NCI-H2227 (cell line): Measurements from ENCODE around the gene ZNF276.

Experiments used
- DNase-seq: peaks from one replicate; lab custom pipeline; 2025; ENCODE audit not compliant: unreplicated experiment; lab: John Stamatoyannopoulos, UW

The ZNF276 gene

DNA sequence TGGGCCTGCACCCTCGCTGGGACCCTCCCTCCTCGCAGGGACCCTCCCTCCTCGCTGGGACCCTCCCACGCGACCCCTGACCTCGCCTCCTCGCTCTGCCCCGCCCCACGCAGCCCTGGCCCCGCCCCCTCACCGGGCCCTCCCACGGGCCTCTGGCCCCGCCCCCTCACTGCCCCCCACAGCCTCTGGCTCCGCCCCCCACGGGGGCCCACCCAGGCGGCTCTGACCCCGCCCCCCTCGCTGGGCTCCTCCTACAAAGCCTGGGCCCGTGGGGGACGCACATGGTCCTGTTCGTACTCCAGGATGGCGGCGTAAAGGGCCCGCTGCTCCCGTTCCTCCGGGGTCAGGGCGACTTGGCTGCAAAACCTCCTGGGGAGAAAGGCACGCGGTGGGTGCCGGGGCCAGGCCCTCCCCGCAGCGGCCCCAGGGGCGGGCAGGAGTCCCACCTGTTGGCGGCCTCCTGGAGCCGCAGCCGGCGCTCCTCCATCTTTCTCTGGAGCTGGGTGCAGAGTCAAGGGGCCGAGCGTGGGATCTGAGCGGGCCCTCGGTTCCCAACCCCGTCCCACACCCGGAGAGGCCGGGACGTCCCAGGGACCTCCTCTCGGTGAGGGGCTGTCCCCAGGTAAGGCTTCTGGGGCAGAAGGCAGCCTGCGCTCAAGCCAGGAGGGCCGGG lies 9.6 kb upstream of the ZNF276 start:
- DNase-seq: no peak

DNA sequence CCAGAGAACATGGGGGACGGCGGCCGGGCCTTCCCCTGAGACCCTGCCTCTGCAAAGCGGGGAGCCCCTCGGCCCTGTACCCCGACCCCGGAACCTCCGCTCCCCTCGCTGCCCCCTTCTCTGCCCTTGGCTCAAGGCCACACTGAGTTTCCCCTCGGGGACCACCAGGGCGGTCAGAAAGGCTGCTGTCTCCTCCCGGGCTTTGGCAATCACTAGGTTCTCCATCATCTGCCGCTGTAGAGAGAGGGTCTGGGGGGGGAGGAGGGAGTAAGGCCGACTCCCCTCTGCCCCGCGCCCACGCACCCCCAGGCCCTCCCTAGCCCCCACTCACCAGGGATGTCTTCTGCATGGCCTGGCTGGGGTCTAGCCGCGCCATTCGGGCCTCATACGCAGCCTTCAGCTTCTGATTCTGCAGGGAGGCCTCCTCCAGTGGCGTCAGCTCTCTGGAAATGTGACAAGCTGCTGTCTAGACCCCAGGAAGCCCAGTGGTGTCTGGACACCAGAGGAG lies 9.0 kb upstream of the ZNF276 start:
- no peak for DNase-seq

DNA sequence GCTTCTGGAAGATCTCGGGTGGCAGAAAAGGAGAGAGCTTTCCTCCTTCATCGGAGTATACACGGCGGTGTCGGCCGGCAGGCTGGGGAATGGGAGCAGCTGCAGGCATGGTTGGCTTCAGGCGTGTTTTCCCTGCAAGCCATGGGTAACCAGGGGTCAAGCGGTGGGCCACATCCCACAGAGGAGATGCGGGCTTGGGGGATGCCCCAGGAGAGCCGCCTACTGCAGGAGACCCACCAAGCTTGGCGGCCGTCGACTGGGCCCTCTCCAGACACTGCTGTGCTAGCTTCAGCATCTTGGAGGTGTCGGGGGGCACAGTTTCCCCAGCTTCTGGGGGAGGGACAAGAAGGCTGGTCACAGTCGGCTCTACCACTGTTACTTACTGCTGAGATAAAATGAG lies 4.8 kb upstream of the ZNF276 start:
- no peak for DNase-seq

DNA sequence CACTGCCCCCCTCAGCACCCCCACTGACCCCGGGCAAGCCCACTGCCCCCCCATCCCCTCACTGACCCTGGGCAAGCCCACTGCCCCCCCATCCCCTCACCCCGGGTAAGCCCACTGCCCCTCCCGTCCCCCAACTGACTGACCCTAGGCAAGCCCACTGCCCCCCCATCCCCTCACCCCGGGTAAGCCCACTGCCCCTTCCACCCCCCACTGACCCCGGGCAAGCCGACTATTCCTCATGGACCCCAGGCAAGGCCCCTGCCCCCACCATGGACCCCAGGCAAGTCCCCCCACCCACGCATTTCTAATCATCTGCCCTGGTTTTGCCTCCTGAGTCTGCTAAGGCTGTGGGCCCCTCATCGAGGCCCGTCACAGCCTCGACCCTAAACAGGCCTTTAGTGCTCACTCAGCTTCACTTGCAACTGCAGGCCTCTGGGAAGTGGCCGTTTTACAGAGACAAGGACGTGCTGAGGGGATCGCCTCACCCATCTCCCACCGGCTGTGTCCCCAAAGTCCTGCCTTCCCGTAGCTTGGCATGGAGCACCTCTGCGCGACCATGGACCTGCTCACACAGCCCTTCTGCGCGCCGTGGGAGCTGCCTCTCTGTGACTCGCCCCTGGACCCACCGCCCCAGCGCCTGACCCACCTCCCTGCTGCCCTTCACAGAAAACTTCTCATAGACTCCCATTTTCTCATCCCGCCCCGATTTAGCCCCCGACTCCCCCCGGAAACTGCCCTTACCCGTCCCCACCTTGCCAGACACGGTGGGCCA lies 4.2 kb upstream of the ZNF276 start:
- no peak for DNase-seq

DNA sequence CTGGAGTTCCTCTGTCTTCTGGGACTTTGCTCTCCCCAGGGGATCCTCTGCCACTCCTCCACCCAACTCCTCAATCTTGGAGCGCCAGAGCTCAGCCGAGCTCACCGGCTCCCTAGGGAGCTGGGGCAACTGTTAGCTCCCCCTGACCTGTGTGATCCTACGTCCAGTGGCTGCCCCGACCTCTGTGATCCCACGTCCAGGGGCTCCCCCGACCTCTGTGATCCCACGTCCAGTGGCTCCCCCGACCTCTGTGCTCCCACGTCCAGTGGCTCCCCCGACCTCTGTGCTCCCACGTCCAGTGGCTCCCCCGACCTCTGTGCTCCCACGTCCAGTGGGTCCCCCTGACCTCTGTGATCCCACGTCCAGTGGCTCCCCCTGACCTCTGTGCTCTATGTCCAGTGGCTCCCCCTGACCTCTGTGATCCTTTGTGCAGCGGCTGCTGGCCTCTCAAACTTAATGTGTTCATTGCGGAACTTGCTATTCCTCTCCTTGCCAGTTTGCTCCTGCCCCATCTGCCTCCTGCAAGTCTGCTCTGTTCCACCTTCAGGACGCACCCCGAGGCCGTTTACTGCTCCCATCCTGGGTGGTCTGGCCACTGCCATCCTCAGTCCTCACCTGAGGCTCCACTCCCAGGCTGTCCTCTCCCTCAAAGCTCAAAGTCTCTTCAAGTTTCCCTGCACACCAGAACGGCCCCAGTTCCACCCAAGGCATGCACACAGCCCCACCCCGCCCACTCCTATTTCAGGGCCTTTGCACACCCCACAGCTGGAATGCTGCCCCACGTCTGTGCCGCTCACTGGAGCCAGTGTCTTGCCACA lies 3.4 kb upstream of the ZNF276 start:
- DNase-seq: no peak

DNA sequence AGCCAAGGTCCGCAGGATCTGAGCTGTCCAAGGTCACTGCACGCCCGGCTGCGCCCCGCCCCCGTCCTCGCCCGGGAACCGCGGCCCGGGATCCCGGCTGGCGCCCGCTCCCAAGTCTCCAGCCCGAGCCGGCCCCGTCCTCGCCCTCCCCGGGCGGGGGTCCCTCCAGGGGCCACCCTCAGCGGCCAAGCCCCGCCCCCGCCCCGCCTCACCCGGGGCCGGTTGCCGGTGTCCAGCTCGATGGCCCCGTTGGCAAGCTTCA lies 855 bp upstream of the ZNF276 start:
- no peak for DNase-seq

DNA sequence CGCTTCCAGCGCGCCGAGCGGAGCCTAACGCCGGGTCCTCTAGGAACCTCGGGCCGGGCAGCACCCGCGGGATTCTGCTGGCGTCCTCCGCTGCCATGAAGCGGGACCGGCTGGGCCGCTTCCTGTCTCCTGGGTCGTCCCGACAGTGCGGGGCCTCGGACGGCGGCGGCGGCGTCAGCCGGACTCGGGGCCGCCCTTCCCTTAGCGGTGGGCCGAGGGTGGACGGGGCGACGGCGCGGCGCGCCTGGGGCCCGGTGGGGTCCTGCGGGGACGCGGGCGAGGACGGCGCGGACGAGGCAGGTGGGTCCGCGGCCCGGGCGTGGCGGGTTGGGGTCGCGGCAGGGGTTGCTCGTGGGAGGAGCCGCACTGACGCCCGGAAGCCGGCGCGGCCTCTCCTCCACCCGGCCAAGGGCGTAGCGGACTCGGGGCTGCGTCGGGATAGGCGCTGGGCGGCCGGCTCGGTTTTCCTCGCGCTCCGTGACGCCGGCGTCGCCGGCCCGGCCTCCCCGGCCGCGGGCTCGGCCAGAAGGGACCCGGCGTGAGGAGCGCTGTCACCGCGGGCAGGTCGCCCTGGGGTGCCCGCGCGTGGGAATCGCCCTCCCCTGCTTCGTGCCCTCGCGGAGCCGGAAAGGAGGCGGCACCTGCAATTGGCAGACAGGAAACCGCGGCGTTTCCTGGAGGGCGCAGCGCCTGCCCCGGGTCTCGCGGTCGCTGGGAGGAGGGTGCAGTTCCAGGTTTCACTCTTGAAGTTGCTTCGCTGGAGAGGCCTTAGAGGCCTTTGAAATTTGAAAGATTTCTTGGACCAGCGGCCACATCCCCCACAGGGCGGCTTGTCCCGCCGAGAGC lies 432 bp downstream of the ZNF276 start:
- DNase-seq: peak; percentile 47

DNA sequence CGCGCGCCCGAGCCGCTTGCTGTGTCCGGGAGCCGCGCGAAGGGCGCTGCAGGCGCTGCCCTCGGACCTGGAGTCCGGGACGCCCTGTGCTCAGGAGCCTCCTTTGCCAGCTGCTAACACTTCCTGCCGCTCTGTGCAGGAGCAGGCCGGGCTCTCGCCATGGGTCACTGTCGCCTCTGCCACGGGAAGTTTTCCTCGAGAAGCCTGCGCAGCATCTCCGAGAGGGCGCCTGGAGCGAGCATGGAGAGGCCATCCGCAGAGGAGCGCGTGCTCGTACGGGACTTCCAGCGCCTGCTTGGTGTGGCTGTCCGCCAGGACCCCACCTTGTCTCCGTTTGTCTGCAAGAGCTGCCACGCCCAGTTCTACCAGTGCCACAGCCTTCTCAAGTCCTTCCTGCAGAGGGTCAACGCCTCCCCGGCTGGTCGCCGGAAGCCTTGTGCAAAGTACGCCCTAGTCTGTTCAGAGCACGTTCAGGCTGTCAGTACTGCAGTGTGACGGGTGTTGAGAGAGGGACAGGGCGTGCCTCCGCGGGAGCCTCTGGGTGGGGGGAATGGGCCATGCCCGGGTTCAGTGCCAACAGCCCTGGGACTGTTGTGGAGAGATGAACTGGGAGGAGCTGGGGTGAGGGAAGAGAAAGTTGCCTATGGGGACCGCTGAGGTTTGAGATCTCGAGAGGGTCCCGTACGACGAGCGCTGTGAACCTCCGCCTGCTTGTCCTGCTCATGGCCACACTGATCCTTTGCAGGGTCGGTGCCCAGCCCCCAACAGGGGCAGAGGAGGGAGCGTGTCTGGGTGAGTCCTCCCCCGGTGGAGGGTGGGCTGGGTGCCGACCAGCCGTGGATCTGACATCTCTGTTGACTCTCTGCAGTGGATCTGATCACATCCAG lies 1.3 kb downstream of the ZNF276 start:
- DNase-seq: peak; percentile 60

DNA sequence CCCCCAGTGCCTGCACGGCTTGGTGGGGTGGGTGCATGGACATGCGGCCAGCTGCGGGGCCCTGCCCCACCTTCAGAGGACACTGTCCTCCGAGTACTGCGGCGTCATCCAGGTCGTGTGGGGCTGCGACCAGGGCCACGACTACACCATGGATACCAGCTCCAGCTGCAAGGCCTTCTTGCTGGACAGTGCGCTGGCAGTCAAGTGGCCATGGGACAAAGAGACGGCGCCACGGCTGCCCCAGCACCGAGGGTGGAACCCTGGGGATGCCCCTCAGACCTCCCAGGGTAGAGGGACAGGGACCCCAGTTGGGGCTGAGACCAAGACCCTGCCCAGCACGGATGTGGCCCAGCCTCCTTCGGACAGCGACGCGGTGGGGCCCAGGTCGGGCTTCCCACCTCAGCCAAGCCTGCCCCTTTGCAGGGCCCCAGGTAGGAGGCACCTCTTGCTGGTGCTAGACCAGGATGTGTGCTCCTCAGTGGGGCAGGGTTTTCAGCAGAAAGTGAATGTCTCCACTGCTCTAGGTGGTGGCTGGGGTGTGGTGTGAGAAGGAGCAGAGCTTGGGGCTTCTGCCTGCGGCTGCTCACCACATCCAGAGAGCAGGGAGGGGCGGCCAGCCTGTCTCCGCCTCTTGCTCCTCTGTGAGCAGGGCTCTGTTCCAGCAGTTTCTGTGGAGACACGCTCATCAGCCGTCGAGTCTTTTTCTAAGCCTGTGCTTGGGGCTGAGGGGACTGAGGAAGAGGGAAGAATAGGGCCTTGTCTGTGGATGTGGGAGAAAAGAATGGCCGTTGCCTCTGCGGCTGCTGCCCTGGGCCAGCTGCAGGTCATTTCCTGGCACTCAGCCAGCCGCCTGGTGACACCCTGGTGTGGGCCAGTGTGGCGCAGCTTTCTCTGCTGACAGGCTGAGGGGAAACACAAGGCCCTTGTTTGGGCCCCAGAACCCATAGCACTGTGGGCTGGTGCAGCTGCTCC lies 2.2 kb downstream of the ZNF276 start:
- DNase-seq: no peak

DNA sequence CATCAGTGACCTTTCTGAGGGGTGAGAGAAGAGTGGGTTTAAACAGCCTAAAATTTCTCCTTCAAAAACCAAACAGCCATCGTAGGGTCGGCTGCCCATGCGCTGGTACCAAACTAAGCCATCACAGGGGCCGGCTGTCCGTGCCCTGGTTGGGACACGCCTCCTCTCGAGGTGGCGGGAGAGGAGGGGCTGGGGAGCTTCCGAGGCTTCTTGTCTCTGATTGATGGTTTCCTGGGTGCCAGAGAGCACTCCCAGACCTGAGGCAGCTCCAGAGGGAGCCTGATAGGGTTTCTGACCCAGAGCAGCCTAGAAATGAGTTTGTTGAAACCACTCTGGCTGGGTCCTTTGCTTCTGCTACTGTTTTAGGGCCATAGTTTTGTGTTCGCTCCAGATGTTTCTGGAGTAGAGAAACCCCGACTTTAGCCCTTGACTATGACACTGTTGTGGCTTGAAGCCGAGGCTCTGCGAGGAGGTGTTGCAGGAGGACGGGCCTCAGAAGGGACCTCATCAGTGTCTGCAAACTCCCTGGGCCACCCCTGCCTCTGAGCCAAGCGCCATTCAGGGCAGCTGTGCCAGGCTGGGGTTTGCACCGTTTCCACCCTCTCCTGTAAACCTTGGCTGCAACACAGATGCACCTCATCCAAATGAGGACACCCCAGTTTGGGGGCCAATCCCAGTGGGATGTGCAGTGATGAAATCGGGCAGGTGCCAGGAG lies 6.2 kb downstream of the ZNF276 start:
- no peak for DNase-seq

DNA sequence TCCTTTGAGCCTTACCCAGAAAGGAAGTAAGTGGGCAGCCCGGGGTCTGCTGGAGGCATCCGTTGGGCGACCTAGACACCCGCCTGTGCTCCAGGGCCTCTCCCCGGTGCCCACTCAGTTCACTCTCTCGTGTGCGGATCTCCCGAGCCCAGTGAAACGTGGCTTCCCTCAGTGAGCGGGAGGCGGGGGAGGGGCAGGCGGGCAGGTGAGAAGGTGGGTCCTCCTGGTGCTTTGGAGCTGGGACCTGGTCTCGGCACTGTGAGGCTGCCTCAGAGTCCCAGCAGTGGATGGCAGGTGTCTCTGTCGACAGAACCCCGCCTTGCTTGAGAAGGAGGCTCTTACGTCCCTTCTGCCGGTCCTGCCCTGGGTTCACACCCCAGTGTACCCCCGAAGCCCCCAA lies 8.0 kb downstream of the ZNF276 start:
- DNase-seq: no peak

DNA sequence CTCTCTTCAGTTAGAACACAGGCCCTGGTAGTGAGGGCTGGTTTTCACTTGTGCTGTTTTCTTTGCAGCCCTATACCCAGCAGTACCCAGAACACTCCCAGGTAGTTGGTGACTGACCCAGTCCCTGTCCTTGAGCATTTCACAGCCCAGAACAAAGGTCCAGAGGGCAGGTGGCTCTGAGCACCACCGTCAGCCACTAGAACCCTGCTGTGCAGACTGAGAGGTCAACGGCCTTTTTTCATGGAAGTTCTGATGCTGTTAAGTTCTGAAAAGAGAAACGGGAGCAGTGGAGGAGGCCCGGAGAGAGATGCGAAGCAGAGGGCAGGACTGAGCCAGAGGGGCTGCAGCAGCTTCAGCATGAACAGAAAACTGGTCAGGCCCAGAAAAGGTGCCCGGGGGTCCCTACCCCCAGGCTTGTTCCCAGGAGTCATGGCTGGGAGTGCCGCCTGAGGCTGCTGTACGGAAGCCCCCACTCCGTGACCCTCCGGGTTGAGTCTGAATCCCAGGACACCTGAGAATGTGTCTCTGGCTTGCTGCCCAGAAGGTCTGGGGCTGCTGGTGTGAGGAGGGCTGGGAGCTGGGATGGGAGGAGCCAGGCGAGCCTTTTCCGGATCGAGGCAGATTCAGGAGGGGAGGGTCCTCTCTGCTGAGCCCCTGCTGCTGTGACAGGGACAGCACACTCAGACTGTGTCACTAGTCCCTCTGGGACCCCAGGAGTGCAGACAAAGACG lies 8.7 kb downstream of the ZNF276 start:
- DNase-seq: peak; percentile 26

DNA sequence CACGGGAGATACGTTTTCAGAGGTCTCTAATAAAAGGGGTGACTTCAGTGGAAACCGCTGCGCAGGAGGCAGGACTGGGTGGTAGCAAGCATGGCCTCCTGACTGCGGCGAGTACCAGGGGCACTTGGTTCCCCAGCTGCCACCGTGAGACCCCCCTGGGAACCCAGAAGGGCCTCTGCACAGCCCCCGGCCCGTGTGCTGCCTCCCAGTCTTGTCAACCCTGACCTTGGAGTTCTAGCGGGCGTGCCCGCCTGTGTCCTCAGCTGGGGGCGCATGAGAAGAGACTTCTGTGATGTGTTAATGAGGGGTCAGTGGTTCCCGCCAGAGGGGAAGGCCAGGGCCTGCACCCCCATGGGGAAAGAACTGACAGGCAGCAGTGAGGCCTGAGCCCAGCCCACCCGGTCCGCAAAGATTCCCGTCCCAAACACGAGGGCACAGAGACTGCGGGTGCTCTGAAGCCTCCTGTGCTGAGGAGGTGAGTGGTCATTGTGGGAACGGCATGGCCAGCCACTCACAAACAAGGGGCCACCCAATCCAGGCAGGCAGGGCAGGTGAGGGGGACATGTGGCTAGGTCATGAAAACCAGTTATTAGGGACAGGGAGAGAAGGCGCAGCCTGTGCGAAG lies 9.4 kb downstream of the ZNF276 start:
- no peak for DNase-seq

DNA sequence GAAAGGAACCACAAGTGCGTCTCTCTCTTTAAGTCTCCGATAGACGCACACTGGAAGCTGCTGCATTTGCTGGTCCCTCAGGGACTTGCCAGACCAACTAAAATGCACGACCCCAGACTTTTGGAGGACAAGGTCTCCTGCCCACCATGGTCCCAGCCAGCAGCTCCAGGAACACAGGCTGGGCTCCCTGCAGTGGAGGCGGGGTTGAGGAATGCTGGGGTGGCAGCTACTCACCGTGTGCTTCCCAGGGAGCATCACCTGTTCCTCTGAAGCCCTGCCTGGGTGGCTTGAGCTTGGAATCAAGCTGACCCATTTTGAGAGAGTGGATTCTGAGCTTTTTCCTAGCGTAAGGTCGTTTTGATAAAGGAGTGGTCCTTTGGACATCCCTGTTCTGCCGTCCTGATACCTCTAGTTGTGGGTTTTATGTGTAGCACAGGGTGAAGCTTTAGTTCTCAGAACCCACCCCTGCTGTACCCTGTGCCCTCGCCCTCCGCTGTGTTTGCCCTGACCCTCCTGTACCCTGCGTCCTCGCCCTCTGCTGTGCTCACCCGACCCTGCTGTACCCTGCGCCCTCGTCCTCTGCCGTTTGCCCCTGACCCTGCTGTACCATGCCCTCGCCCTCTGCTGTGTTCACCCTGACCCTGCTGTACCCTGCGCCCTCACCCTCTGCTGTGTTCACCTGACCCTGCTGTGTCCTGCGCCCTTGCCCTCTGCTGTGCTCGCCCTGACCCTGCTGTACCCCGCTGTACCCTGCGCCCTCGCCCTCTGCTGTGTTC lies 11.0 kb downstream of the ZNF276 start:
- no peak for DNase-seq

DNA sequence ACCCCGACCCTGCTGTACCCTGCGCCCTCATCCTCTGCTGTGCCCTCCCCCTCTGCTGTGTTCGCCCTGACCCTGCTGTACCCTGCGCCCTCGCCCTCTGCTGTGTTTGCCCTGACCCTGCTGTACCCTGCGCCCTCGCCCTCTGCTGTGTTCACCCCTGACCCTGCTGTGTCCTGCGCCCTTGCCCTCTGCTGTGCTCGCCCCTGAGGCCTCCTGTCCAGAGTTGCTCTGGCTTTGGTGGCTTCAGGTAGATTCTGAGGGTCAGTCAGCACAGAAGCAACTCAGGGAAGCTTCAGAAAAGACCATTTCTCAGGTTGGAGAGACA lies 11.5 kb downstream of the ZNF276 start:
- no peak for DNase-seq

DNA sequence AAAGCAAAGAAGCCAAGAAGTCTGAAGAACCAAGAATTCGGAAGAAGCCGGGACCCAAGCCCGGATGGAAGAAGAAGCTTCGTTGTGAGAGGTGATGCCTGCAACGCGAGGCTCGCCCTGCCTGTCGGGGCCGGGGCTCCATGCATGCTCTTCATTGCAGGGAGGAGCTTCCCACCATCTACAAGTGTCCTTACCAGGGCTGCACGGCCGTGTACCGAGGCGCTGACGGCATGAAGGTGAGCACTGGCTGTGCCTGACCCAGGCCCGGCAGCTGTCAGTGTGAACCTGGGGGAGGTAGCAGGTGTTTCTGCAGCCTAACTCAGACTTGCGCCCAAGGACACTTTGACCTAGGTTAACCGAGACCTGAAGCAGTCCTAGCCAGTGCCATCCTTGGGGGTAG lies 12.0 kb downstream of the ZNF276 start:
- DNase-seq: no peak

DNA sequence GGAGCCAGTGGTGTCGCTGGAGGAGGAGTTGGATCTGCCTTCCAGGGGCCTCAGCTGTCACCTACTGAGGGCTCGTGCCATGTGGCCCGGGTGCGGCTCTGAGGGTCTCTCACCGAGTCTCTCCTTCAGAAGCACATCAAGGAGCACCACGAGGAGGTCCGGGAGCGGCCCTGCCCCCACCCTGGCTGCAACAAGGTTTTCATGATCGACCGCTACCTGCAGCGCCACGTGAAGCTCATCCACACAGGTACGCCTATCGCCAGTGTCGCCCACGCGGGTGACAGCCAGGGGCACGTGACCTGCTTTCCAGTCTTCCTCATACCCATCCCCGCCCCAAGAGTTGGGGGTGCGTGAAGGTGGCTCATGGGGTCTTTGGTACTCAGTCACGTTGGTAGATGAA lies 12.5 kb downstream of the ZNF276 start:
- no peak for DNase-seq
